MCF 10A (cell line): ENCODE data around the gene PABPN1L. TPM values are rescaled to one million over a fixed set of nuclear protein-coding genes. Genes with fewer than 3 reads are reported as not detected.

Source experiments
- BruUV-seq: library from RNA; stranded (reverse); fragments of 400-500 nt; replicated peaks from 2 replicates; lab custom pipeline; 2021; lab: Mats Ljungman, UMichigan
- CTCF ChIA-PET: fragments of 300-600 bp; sonication (Branson Sonifier 250); formaldehyde crosslinking; extraction: SDS; loops from one replicate; lab custom pipeline; 2021; ENCODE audit warnings: antibody characterized with exemption, inconsistent platforms; lab: Yijun Ruan, JAX
- POLR2A ChIA-PET: fragments of 300-600, 350-650 bp; sonication (Branson Sonifier 250); formaldehyde crosslinking; extraction: SDS; loops from one replicate; lab custom pipeline; 2020; ENCODE audit warnings: antibody characterized with exemption, inconsistent platforms; lab: Yijun Ruan, JAX
- DNase-seq: peaks from one replicate; pipeline ENCODE4 v3.0.0-alpha.2; 2018; ENCODE audit not compliant: unreplicated experiment
- H3K27ac Mint-ChIP-seq: one replicate; pipeline ENCODE4 v1.8.0; 2022; ENCODE audit warnings: mild to moderate bottlenecking, low read depth, mixed read lengths; ENCODE audit not compliant: unreplicated experiment
- H3K27me3 Mint-ChIP-seq: one replicate; pipeline ENCODE4 v1.8.0; 2022; ENCODE audit warnings: mixed read lengths; ENCODE audit not compliant: insufficient read depth, unreplicated experiment
- H3K36me3 Mint-ChIP-seq: one replicate; pipeline ENCODE4 v1.8.0; 2022; ENCODE audit warnings: mild to moderate bottlenecking, moderate library complexity, mixed read lengths; ENCODE audit not compliant: insufficient read depth, unreplicated experiment
- H3K4me1 Mint-ChIP-seq: one replicate; pipeline ENCODE4 v1.8.0; 2022; ENCODE audit warnings: mixed read lengths; ENCODE audit not compliant: insufficient read depth, unreplicated experiment
- H3K4me3 Mint-ChIP-seq: one replicate; pipeline ENCODE4 v1.8.0; 2022; ENCODE audit warnings: mild to moderate bottlenecking, moderate library complexity, mixed read lengths; ENCODE audit not compliant: unreplicated experiment
- H3K9me3 Mint-ChIP-seq: one replicate; pipeline ENCODE4 v1.8.0; 2022; ENCODE audit warnings: mixed read lengths; ENCODE audit not compliant: unreplicated experiment
- intact Hi-C: fragments of 100-400 bp; cut with micrococcal nuclease; formaldehyde crosslinking; loops from 2 replicates; pipeline ENCODE4 v1.14.1; 2022
- total RNA-seq: library from RNA; stranded (reverse); gene quantifications from 2 replicates; pipeline ENCODE4 v1.2.3, GENCODE V29; 2022
- TF ChIP-seq, protein P1 (sequence below): fragments of 200-600 bp; IDR thresholded peaks from one replicate; pipeline ENCODE4 v1.8.0; 2022; ENCODE audit warnings: antibody characterized with exemption, mild to moderate bottlenecking; ENCODE audit not compliant: unreplicated experiment

Gene PABPN1L
- total RNA-seq, 1 experiment from 2014 or later, result not detected

- POLR2A ChIA-PET, result no interaction called here
- DNase-seq, result no peak
- BruUV-seq, result no TSS peak
- H3K9me3 Mint-ChIP-seq, result no peaks in the 10 kb centered on the region
- no peak overlapping the region for H3K27ac Mint-ChIP-seq
- H3K4me1 Mint-ChIP-seq, result no peaks in the 10 kb centered on the region
- CTCF ChIA-PET, result interaction anchor here (0.6 kb wide), 1 partner anchor 294 kb away, joined by 3 read pairs; no protein-coding TSS in a partner anchor
- TF ChIP-seq, protein P1, sequence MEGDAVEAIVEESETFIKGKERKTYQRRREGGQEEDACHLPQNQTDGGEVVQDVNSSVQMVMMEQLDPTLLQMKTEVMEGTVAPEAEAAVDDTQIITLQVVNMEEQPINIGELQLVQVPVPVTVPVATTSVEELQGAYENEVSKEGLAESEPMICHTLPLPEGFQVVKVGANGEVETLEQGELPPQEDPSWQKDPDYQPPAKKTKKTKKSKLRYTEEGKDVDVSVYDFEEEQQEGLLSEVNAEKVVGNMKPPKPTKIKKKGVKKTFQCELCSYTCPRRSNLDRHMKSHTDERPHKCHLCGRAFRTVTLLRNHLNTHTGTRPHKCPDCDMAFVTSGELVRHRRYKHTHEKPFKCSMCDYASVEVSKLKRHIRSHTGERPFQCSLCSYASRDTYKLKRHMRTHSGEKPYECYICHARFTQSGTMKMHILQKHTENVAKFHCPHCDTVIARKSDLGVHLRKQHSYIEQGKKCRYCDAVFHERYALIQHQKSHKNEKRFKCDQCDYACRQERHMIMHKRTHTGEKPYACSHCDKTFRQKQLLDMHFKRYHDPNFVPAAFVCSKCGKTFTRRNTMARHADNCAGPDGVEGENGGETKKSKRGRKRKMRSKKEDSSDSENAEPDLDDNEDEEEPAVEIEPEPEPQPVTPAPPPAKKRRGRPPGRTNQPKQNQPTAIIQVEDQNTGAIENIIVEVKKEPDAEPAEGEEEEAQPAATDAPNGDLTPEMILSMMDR, result no peak
- H3K27me3 Mint-ChIP-seq, result peaks cover 76% of the 10 kb centered on the region
- no peaks in the 10 kb centered on the region for H3K36me3 Mint-ChIP-seq
- H3K4me3 Mint-ChIP-seq, result no peak overlapping the region
- intact Hi-C loops, result no loop called here
Measured at GRCh38 chr16:88872650-88873331, 6.3 kb upstream of the PABPN1L start.

GRCh38 chr16:88871730-88872416, 5.4 kb upstream of the PABPN1L start:
- ChIA-PET POLR2A (no interaction called here), CTCF (no interaction called here)
- TF ChIP-seq, protein P1, result no peak
- H3K9me3 Mint-ChIP-seq, result no peaks in the 10 kb centered on the region
- no peaks in the 10 kb centered on the region for H3K4me1 Mint-ChIP-seq
- DNase-seq, result no peak
- intact Hi-C loops, result no loop called here
- no peak overlapping the region for H3K4me3 Mint-ChIP-seq
- H3K36me3 Mint-ChIP-seq, result no peaks in the 10 kb centered on the region
- no TSS peak for BruUV-seq
- no peak overlapping the region for H3K27ac Mint-ChIP-seq
- peaks cover 67% of the 10 kb centered on the region for H3K27me3 Mint-ChIP-seq

- Mint-ChIP-seq H3K27me3 (peaks cover 61% of the 10 kb centered on the region), H3K36me3 (no peaks in the 10 kb centered on the region), H3K27ac (no peak overlapping the region), H3K4me1 (no peaks in the 10 kb centered on the region), H3K4me3 (no peak overlapping the region), H3K9me3 (no peaks in the 10 kb centered on the region)
- TF ChIP-seq, protein P1, result no peak
- DNase-seq, result no peak
- intact Hi-C loops, result no loop called here
- CTCF ChIA-PET, result no interaction called here
- POLR2A ChIA-PET, result no interaction called here
- BruUV-seq, result no TSS peak
Measured at GRCh38 chr16:88871349-88871702, 4.9 kb upstream of the PABPN1L start.

GRCh38 chr16:88870608-88871348, 4.3 kb upstream of the PABPN1L start:
- BruUV-seq, result no TSS peak
- no peaks in the 10 kb centered on the region for H3K36me3 Mint-ChIP-seq
- ChIA-PET CTCF (interaction anchor here (0.7 kb wide), 1 partner anchor 304 kb away, joined by 3 read pairs; no protein-coding TSS in a partner anchor), POLR2A (no interaction called here)
- no peak overlapping the region for H3K4me3 Mint-ChIP-seq
- H3K27ac Mint-ChIP-seq, result no peak overlapping the region
- H3K27me3 Mint-ChIP-seq, result peaks cover 56% of the 10 kb centered on the region
- intact Hi-C loops, result no loop called here
- no peaks in the 10 kb centered on the region for H3K4me1 Mint-ChIP-seq
- DNase-seq, result no peak
- H3K9me3 Mint-ChIP-seq, result no peaks in the 10 kb centered on the region
- TF ChIP-seq, protein P1, result no peak
